ENCODE data around the gene CRB3. TPM values are rescaled to one million over a fixed set of nuclear protein-coding genes. Genes with fewer than 3 reads are reported as not detected.
A peak's percentile ranks its signal among the peaks of the same experiment; 100 is the strongest.

Gene CRB3
- total and polyA plus RNA-seq, 4 donors, result 19.2 to 38.7 (median 28.9) TPM

DNA sequence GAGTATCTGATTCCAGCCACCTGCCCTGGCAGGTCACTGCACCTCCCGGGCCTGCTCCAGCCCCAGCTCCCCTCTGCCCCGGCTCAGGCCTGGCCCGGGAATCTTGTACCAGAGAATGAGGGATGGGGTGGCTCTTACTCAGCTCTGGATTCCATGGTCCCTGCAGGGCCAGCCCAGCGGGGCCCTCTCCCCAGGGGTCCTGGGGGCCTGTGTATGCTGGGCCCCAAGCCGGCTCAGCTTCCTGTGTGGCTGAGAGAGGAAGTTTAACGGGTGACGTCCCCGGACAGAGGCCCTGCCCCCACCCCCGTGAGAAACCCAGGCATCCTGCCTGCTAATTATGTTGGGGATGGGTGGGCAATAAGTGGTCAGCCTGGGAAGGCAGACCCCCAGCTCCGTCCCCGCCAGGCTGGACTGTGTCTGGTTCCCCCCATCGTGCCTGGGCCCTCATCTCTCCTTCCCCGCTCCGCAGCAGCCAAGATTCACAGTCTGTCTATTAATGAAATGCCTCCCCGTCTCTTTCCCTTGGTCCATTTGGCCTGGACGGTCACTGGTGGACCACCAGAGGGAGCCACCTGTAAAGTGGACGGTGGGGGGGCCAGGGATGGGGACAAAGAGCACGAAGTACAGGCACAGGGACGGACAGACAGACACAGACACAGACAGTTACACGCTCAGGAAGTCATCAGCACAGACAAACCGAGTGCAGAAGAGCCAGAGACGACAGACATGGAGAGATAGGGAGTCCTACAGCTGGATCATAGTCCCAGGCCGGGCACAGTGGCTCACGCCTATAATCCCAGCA is 17.7 kb downstream of the CRB3 start, which contains the start of gene DENND1C:
TSS of gene DENND1C (minus strand) at position 247 of the 802 bp plus-strand sequence. CDS start at position 155, 92 bp downstream.
- TF ChIP-seq CTCF (IDR thresholded peaks at IDR 0.05; ENCODE audit: low read depth, low read length, missing input control) (peak; percentile 41), RAD21 (IDR thresholded peaks at IDR 0.05) (peak; percentile 18 to 71), FOXA2 (IDR thresholded peaks at IDR 0.05) (no peak), FOXA1 (IDR thresholded peaks at IDR 0.05) (no peak), HNF4A (conservative IDR thresholded peaks at IDR 0.05) (no peak), NR2F2 (IDR thresholded peaks at IDR 0.05) (no peak), HNF4G (IDR thresholded peaks at IDR 0.05) (no peak), SP1 (IDR thresholded peaks at IDR 0.05) (no peak)
- Histone ChIP-seq H3K9me3 (ENCODE audit: control insufficient read depth in 4 of 4, low read length in 3 of 4) (no peaks in the 10 kb centered on the region), H3K4me1 (ENCODE audit: control insufficient read depth in 4 of 4, insufficient read depth in 4 of 4, low read length in 3 of 4) (peaks cover 0 to 7% (median 2%) of the 10 kb centered on the region in 4 donors), H3K9ac (ENCODE audit: low read depth in 1 of 2, low read length in 2 of 2) (peak within 1 kb of the TSS; percentile 17 to 63), H3K27ac (ENCODE audit: low read depth in 1 of 2, low read length in 2 of 2) (peak within 1 kb of the TSS in 1 of 2 donors; percentile 62), H3K4me3 (ENCODE audit: low read depth in 1 of 3, low read length in 3 of 3) (peak within 1 kb of the TSS in 2 of 3 donors; percentile 34 to 42), H3K36me3 (ENCODE audit: control insufficient read depth in 4 of 4, insufficient read depth in 3 of 4, low read depth in 1 of 4, low read length in 3 of 4) (no peaks in the 10 kb centered on the region), H3K27me3 (ENCODE audit: control insufficient read depth in 4 of 4, insufficient read depth in 4 of 4, low read length in 3 of 4) (no peaks in the 10 kb centered on the region)
- DNase-seq (ENCODE audit: low spot score), result no peak
- WGBS, result 37% methylated on average over 24 of the region's 24 CpGs

DNA sequence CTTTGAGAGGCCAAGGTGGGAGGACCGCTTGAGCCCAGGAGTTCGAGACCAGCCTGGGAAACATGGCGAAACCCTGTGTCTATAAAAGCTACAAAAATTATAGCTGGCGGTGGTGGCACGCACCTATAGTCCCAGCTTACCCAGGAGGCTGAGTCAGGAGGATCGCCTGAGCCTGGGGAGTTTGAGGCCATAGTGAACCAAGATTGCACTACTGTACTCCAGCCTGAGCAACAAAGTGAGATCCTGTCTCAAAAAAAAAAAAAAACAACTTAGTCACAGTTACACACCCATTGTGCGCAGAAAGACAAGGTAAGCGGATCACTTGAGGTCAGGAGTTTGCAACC is 18.2 kb downstream of the CRB3 start:
- Histone ChIP-seq H3K4me1 (ENCODE audit: control insufficient read depth in 4 of 4, insufficient read depth in 4 of 4, low read length in 3 of 4) (peaks cover 0 to 3% (median 0%) of the 10 kb centered on the region in 4 donors), H3K27ac (ENCODE audit: low read depth in 1 of 2, low read length in 2 of 2) (no peak overlapping the region), H3K27me3 (ENCODE audit: control insufficient read depth in 4 of 4, insufficient read depth in 4 of 4, low read length in 3 of 4) (no peaks in the 10 kb centered on the region), H3K9me3 (ENCODE audit: control insufficient read depth in 4 of 4, low read length in 3 of 4) (no peaks in the 10 kb centered on the region), H3K9ac (ENCODE audit: low read depth in 1 of 2, low read length in 2 of 2) (no peak overlapping the region), H3K36me3 (ENCODE audit: control insufficient read depth in 4 of 4, insufficient read depth in 3 of 4, low read depth in 1 of 4, low read length in 3 of 4) (no peaks in the 10 kb centered on the region), H3K4me3 (ENCODE audit: low read depth in 1 of 3, low read length in 3 of 3) (no peak overlapping the region)
- no peak for TF ChIP-seq ATF3 (IDR thresholded peaks at IDR 0.05)
- no peak for TF ChIP-seq FOXA2 (IDR thresholded peaks at IDR 0.05)
- no peak for TF ChIP-seq EGR1 (IDR thresholded peaks at IDR 0.05; ENCODE audit: low read depth in 2 of 2)
- TF ChIP-seq NR2F2 (IDR thresholded peaks at IDR 0.05), result no peak
- TF ChIP-seq RAD21 (IDR thresholded peaks at IDR 0.05), result no peak
- TF ChIP-seq FOXA1 (IDR thresholded peaks at IDR 0.05), result no peak
- no peak for TF ChIP-seq ZBTB33 (IDR thresholded peaks at IDR 0.05)
- no peak for TF ChIP-seq RXRA (IDR thresholded peaks at IDR 0.05)
- no peak for TF ChIP-seq YY1 (IDR thresholded peaks at IDR 0.05)
- TF ChIP-seq SP1 (IDR thresholded peaks at IDR 0.05), result no peak
- no peak for TF ChIP-seq GABPA (IDR thresholded peaks at IDR 0.05 in 1 of 2, conservative IDR thresholded peaks at IDR 0.05 in 1 of 2)
- no peak for TF ChIP-seq TAF1 (conservative IDR thresholded peaks at IDR 0.05)
- no peak for TF ChIP-seq HNF4G (IDR thresholded peaks at IDR 0.05)
- no peak for TF ChIP-seq HNF4A (conservative IDR thresholded peaks at IDR 0.05)
- TF ChIP-seq MAX (IDR thresholded peaks at IDR 0.05), result no peak
- no peak for TF ChIP-seq CTCF (IDR thresholded peaks at IDR 0.05; ENCODE audit: low read depth, low read length, missing input control)
- 94% methylated on average over 8 of the region's 8 CpGs for WGBS
- no peak for DNase-seq (ENCODE audit: low spot score)

All from liver (tissue), 9 donors.